ENCODE measurements around the gene TOM1L2.
"Not testable (repeated sequence)": the region's sequence is repeated elsewhere in the genome, so short reads cannot be mapped to it uniquely, and the experiment has no call there.

The TOM1L2 gene

DNA sequence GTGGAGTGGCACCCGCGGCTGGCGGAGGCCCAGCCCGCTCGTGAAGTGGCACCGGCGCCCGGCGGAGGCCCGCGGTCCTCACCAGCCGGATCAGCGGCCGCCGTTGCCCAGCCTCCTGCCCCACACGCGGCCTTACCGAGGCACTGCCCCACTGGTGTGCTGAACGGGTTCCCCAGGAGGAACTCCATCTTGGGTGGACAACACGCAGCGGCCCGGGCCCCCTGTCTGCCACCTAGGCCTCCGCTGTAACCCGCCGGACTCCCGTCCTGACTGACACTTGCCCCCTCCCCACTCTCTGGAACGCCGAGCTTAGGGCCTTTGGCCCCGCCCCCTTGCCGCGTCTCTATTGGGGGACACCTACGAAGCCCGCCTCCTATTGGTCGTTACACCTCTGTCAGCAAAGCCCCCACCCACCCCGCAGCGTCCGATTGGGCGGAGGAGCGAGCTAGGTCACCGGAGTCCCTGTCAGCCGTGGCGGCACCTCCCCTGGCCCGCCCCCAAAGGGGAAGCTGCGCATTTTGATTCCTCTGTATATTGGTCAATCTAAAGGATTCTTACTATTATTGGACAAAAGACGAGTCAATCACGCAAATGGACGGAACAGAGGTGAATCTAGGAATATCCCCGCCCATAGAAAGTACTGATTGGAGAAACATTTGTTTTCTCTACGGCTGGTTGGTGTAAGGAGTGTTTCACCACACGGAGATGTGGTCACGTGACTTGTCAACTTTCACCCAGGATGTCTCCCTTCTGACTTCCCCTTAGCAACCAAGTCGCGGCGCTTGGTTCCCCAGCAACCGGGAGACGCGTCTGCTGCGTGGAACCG lies at the start of gene TOM1L2, which contains the start of gene DRC3:
Gene TOM1L2 (minus strand): TSS at position 275 of the 826 bp plus-strand sequence. CDS start 87 bp downstream, at position 188.
Gene DRC3 (plus strand): TSS at position 737 of the 826 bp plus-strand sequence. CDS start 4,737 bp downstream, outside the sequence.
- peak; percentile 100 for DNase-seq

DNA sequence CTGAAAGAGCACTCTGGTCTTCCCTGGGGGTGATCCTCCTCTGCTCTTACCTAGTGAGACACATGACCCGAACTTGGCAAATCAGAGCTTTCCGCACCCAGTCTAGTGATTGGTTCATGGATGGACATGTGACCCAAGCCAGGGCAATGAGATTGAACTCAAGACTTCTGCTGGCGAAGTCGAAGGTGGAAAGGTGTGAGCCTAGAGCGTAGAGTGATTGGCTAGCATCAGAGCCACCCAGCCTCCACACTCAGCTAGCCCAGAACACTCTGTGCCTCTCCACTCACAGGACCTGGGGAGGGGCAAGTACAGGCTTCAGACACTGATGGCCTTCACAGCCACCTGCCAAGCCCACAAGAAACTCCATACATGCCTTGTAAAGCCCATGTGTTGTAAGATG lies 49.2 kb upstream of the TOM1L2 start:
- DNase-seq: no peak

DNA sequence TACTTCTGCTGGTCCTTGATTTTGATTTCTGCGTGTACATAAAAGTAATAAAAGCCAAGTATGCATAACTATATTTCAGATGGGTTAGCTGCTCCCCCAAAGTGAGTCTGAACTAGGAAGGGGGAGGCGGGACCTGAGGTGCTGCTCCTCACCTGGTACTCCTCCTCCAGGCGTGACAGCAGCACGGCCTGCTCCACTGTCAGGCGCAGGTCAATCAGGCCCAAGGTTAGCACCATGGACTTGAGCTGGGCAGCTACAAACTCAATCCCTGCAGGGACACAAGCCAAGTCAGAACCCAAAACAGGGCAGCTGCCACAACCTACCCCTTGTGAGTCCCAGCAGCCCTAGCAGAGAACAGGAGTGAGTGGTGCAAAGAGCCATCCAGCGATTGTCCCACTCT lies 48.8 kb upstream of the TOM1L2 start:
- DNase-seq: no peak

DNA sequence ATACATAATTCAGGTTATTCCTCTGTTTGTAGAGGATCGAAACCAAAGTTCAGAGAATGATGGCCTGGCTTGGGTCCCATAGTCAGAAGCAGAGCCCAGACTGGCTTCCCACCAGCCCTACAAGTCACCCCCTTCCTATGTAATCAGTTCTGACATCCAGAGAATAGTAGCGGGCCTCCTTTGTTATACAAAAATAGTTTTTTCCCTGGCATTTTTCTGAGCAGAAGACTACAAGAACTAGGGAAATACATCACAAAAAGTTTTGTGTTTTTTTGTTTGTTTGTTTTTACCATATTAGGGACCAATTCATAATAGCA lies 47.6 kb upstream of the TOM1L2 start:
- DNase-seq: no peak

DNA sequence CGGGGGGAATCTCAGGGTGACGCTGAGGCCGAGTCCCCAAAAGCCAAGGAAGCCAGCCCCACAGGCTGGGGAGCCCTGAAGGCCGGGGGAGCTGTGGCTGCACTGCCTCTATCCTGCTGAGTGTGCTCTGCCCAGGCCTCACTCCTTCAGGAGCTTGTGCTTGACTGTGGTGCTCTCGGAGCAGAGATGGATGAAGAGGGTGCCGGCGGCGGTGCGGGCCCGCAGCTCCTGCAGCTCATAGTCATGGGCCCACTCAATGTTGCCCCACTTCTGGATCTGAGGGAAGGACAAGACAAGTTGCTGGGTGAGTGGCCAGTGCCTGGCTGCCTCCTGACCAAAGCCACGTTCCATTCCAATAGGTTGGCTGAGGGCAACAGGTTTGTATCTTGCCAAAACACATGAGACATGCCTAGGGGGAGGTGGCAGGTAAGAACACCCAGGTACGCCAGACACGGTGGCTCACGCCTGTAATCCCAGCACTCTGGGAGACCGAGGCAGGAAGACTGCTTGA lies 46.3 kb upstream of the TOM1L2 start:
- DNase-seq: no peak

DNA sequence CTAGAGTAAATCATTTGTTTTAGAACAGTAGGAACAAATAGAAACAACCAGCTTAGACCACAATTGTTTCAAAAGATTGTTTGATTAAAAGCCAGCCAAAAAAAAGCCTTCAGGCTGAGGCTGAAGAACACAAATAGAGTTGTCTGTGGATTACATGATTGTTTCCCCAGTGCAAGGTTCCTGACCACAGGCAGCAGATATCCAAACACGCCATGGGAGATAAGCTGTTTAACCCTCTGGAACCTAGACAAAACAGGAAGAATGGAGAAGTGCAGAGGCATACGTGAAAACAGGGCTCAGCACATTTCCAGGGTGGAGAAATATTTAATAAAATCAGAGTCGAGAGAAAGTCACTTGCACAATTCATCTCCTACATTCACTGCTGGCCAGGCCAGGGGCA lies 45.8 kb upstream of the TOM1L2 start:
- DNase-seq: no peak

- DNase-seq: no peak
Measured at GRCh38 chr17:18016426-18016825, 44.2 kb upstream of the TOM1L2 start.

GRCh38 chr17:18015593-18015992 lies 43.4 kb upstream of the TOM1L2 start:
- no peak for DNase-seq

DNA sequence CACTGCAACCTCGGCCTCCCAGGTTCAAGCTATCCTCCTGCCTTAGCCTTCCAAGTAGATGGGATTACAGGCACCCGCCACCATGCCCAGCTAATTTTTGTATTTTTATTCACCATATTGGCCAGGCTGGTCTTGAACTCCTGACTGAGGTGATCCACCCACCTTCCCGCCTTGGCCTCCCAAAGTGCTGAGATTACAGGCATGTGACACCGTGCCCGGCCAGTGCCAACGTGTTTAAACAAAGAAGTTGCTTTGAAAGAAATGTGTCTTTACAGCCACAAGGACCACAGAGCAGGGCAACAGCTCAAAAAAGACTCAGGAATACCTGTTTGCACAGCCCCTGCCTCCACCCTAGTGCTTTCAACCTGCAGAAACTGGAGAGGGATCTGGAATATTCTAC lies 41.8 kb upstream of the TOM1L2 start:
- DNase-seq: no peak

DNA sequence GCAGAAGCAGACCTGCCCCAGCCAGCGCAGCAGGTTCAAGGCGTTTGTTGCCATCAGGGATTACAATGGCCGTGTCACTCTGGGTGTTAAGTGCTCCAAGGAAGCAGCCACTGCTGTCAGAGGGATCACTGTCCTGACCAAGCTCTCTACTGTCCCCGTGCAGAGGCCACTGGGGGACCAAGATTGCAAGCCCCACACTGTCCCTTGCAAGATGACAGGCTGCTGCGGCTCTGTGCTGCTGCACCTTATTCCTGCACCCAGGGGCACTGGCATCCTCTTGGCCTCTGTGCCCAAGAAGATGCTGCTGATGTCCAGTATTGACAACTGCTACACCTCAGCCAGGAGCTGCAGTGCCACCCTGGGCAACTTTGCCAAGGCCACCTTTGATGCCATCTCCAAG lies 39.1 kb upstream of the TOM1L2 start:
- no peak for DNase-seq

- no peak for DNase-seq
Measured at GRCh38 chr17:18009609-18010420, 37.6 kb upstream of the TOM1L2 start.

GRCh38 chr17:18008496-18009268 lies 36.5 kb upstream of the TOM1L2 start:
- no peak for DNase-seq

GRCh38 chr17:18006495-18007239 lies 34.5 kb upstream of the TOM1L2 start:
- no peak for DNase-seq

DNA sequence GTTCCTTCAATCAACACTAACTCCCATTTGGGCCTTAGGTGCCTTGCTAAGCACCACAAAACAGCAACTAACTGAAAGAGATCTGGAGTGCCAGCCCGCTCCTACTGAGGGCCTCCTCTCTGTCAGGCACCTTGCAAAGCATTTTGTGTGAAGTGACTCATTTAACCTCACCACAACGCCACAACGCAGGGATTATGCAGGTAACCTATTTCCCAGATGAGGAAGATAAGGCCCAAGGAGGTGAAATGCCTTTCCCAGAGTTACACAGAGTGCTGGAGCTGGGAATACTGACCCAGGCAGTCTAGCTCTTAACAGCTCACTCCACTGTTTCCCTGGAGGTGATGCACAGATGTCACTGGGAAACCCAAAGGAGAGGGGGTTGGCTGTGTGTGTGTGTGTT lies 33.3 kb upstream of the TOM1L2 start:
- DNase-seq: no peak

GRCh38 chr17:18004884-18005305 lies 32.7 kb upstream of the TOM1L2 start:
- no peak for DNase-seq

DNA sequence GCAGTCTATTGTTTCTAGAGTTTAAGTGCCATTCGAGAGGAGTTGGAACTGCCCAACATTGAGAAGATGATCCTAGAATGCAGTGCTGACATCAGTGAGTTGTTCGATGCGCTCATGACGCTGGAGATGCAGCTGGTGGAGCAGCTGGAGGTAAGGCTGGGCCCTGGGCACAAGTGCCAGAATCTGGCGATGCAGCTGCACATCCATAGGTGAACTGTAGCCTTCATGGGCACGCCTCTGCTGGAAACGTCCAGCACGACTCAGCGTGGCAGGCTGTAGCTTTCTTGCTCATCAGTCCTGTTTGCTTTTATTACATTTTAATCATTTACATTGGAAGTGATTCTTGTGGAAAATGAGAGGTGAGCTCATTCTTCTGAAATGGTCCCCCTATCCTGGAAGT lies 32.1 kb upstream of the TOM1L2 start:
- no peak for DNase-seq

GRCh38 chr17:18002171-18002570 lies 30.0 kb upstream of the TOM1L2 start:
- no peak for DNase-seq

DNA sequence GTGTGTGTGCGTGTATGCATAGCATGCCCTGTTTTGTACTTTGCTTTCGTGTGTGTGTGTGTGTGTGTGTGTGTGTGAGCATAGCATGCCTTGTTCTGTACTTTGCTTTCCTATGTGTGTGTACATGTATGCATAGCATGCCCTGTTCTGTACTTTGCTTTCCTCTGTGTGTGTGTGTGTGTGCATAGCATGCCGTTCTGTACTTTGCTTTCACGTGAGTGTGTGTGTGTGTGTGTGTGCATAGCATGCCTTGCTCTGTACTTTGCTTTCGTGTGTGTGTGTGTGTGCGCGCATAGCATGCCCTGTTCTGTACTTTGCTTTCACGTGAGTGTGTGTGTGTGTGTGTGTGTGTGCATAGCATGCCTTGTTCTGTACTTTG lies 27.8 kb upstream of the TOM1L2 start:
- no peak for DNase-seq

DNA sequence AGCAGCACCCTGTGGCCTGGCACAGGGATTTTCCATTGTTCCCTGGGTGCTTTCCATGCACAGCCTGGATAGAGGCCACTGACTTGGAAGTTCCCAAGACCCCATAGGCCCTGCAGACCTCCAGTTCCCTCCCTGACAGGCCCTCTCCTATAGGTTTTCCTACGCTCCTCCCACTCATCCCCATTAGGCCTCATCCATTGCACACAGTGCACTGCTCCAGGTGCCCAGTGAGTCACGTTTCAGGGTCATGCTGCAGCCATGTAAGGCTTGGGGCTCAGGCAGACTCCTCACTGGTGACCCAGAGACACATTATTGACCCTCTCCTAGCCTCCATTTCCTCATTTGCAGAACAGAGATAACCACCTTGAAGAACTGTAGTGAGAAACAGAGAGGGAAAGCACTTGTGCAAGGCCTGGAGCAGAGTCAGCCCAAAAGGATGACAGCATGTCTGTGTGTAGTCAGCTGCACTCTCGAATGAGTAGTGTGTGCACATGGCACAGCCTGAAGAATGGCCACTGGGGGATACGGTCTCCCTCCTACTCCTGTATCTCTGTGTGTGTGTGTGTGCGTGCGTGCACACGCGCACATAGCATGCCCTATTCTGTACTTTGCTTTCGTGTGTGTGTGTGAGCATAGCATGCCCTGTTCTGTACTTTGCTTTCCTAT lies 27.3 kb upstream of the TOM1L2 start:
- no peak for DNase-seq

DNA sequence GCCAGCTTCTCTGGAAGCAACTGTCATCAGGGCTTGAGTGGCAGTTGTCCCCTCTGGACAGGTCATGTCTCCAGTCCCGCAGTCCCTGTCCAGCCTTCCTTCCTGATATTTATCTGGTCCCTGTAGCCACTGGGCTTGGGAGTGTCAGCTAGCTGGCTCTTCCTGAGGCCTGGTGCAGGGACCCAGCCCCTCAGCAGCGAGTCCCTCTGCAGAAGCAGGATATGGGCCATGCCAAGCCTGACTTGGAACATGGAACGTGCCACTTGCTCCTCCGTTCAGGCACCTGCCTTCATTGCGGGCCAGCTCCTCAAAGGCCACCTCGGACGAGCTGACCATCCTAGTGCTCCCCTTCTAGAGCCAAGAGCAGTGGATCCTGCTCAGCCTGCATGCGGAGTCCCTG lies 26.7 kb upstream of the TOM1L2 start:
- no peak for DNase-seq

DNA sequence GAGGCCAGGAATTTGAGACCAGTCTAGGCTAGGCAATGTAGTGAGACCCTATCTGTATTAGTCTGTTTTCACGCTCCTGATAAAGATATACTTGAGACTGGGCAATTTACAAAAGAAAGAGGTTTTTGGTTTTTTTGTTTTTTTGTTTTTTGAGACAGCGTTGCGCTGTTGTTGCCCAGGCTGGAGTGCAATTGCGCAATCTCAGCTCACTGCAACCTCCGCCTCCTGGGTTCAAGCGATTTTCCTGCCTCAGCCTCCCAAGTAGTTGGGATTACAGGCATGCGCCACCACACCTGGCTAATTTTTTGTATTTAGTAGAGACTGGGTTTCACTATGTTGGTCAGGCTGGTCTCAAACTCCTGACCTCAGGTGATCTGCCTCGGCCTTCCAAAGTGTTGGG lies 23.7 kb upstream of the TOM1L2 start:
- not testable (repeated sequence) for DNase-seq

Measured in activated CD8-positive, alpha-beta memory T cell treated with anti-CD3 and anti-CD28 coated beads, Interleukin-2, amount 50 U/mL, for 4 hours (primary cell).